ENCODE results near the gene GPN2.

The GPN2 gene

DNA sequence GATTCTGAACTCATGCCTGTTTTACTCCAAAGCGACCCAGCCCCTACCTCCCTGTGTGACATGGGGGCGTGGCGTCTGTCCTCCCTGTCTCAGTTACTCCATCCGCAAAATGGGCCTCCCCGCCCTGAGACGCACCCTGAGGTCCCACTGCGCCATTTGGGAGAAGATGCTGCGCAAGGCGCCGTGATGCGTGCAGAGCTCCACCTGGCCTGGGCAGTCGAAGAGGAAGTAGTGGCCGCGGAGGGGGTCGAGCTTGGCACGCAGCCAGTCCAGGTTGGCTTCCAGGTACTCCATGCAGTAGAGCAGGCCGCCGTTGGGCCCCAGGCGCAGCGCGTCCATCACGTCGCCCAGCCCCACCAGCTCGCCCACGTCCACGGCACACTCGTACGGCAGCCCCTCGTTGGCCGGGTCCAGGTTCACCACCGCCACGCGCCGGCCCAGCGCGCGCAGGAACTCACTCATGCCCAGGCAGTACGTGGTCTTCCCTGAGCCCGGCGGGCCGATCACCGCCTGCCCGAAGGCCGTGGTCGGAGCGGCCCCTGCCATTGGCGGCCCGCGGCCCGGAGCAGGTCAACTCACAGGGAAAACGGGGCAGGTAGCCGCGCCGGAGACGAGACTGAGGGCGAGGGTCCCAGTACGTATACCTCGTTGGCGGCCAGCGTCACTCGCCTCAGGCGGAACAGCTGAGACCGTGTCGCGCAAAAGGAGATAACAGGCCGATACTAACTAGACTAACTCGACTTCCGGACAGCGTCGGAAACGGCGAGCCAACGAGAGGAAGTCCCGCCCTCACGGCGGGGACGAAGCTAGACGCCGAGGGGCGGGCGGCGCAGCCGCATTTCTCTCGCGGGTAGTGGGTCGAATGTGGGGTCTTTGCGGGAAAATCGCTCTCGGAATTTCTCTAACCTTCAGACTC lies at the start of gene GPN2:
GPN2 (minus strand) TSS at position 733 of the 916 bp plus-strand sequence; CDS start at position 546, 187 bp downstream.
- DNase-seq (ENCODE audit: low read depth in 2 of 2), result peak; percentile 69 to 71

- no peak for DNase-seq (ENCODE audit: low read depth in 2 of 2)
Measured at GRCh38 chr1:26938659-26939025, 48.6 kb upstream of the GPN2 start.

- DNase-seq (ENCODE audit: low read depth in 2 of 2), result no peak
Measured at GRCh38 chr1:26938004-26938658, 48.0 kb upstream of the GPN2 start.

GRCh38 chr1:26936823-26937222 lies 46.7 kb upstream of the GPN2 start:
- DNase-seq (ENCODE audit: low read depth in 2 of 2), result no peak

DNA sequence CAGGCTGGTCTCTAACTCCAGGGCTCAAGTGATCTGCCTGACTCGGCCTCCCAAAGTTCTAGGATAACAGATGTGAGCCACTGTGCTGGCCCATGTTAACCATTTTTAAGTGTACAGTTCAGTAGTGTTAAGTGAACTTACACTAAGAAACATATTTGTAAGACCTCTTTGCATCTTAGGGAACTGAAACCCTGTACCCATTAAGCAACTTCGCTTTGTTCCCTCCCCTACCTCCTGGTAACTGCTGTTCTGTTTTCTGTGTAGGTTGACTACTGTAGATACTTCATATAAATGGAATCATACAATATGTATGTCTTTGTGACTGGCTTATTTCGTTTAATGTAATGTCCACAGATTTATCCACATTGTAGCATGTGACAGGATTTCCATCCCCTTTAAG lies 42.4 kb upstream of the GPN2 start:
- no peak for DNase-seq (ENCODE audit: low read depth in 2 of 2)

- DNase-seq (ENCODE audit: low read depth in 2 of 2), result no peak
Measured at GRCh38 chr1:26923711-26924110, 33.6 kb upstream of the GPN2 start.

- no peak for DNase-seq (ENCODE audit: low read depth in 2 of 2)
Measured at GRCh38 chr1:26922901-26923300, 32.8 kb upstream of the GPN2 start.

- no peak for DNase-seq (ENCODE audit: low read depth in 2 of 2)
Measured at GRCh38 chr1:26922431-26922729, 32.3 kb upstream of the GPN2 start.

- peak; percentile 94 to 96 for DNase-seq (ENCODE audit: low read depth in 2 of 2)
Measured at GRCh38 chr1:26921540-26922430, 31.7 kb upstream of the GPN2 start, which contains the start of gene NUDC. NUDC (plus strand) TSS chr1:26921743; CDS start chr1:26921849, 106 bp downstream.

GRCh38 chr1:26921126-26921539 lies 31.1 kb upstream of the GPN2 start:
- DNase-seq (ENCODE audit: low read depth in 2 of 2), result no peak

DNA sequence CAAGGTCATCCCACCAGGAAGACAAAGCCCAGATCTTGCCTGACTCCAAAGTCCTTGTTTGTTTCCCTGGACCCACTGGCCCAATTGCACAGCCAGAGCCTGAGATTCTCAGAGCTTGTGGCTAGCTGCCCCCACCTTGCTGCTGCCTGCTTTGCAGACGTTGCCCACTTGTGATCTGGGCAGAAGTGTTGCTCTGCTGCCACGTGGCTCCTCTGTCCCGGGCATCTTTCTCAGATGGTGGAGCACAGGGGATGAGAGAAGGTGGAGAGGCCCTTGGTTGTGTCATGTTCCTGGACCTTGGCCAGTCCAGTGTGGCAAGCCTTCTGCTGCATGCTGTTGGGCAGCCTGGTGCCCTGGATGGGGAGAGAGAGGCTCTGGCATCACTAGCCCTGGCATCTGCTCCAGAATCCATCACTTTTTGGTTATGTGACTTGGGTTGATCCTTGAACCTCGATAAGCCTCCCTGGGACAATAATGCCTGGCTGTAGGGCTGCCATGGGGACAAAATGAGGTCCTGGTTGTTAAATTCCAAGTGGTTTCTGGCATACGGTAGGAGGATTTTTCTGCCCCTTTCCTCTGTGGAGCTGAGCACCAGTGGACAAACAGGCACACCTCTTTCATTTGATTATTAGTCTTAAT lies 25.2 kb upstream of the GPN2 start:
- DNase-seq (ENCODE audit: low read depth in 2 of 2), result no peak

GRCh38 chr1:26913754-26914619 lies 23.9 kb upstream of the GPN2 start, which contains the start of gene NR0B2:
NR0B2 (minus strand) TSS chr1:26913975; CDS start chr1:26913940, 35 bp downstream.
- DNase-seq (ENCODE audit: low read depth in 2 of 2), result no peak

DNA sequence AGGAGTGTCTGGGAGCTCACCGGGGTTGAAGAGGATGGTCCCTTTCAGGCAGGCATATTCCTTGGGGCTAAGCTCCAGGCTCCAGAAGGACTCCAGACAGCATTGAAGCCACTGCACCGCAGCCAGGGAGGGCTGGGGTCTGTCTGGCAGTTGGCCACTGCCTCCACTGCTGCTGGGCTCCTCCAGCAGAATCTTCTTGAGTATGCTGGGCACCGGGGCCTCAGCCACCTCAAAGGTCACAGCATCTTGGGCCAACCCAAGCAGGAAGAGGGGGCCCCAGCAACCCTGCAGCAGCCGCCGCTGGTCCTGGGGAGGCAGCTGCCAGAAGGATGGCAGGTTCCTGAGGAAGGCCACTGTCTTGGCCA lies 23.3 kb upstream of the GPN2 start:
- no peak for DNase-seq (ENCODE audit: low read depth in 2 of 2)

GRCh38 chr1:26912147-26912490 lies 22.0 kb upstream of the GPN2 start:
- no peak for DNase-seq (ENCODE audit: low read depth in 2 of 2)

- no peak for DNase-seq (ENCODE audit: low read depth in 2 of 2)
Measured at GRCh38 chr1:26911399-26912146, 21.5 kb upstream of the GPN2 start.

GRCh38 chr1:26910343-26911160 lies 20.5 kb upstream of the GPN2 start:
- no peak for DNase-seq (ENCODE audit: low read depth in 2 of 2)

GRCh38 chr1:26909951-26910342 lies 19.9 kb upstream of the GPN2 start:
- DNase-seq (ENCODE audit: low read depth in 2 of 2), result no peak

GRCh38 chr1:26907071-26907917 lies 17.2 kb upstream of the GPN2 start:
- DNase-seq (ENCODE audit: low read depth in 2 of 2), result no peak
